Measurements from ENCODE around the gene PDS5B. TPM values are rescaled to one million over a fixed set of nuclear protein-coding genes. Genes with fewer than 3 reads are reported as not detected.

Gene PDS5B
- total and polyA plus RNA-seq, 10 of the 15 experiments (the other 5 are each of a cell fraction or from before 2014, with no cell fraction given) = 15.4 to 55.3 (median 30.7) TPM

GRCh38 chr13:32589471-32589870, 3.2 kb downstream of the PDS5B start:
- Histone ChIP-seq H4K20me1 (ENCODE audit: control insufficient read depth, insufficient read depth) (0 out of 2 replicates have a peak, but pooled peaks cover 3% of the 10 kb centered on the region), H2AFZ (ENCODE audit: control insufficient read depth, low read depth, low read length) (no peak overlapping the region), H3K4me2 (ENCODE audit: control insufficient read depth, insufficient read depth) (peak overlapping the region; percentile 40), H3K9ac (ENCODE audit: control insufficient read depth, insufficient read depth, low read length) (no peak overlapping the region), H3K27ac (ENCODE audit: control insufficient read depth, insufficient read depth) (no peak overlapping the region; the same call in 1 of the 2 replicates), H3K79me2 (ENCODE audit: control insufficient read depth, insufficient read depth, low read length) (peaks cover 73% of the 10 kb centered on the region), H3K27me3 (replicated peaks in 1 of 2; ENCODE audit: control insufficient read depth in 2 of 2, insufficient read depth in 2 of 2, low read length in 1 of 2) (no peaks in the 10 kb centered on the region), H3K9me3 (replicated peaks; ENCODE audit: control insufficient read depth, insufficient read depth, low read length) (no peaks in the 10 kb centered on the region), H3K36me3 (ENCODE audit: control insufficient read depth in 2 of 2, insufficient read depth in 2 of 2, low read length in 1 of 2) (no peaks in the 10 kb centered on the region), H3K4me3 (peak overlapping the region; percentile 75), H3K4me1 (ENCODE audit: control insufficient read depth, insufficient read depth, low read length) (peaks cover 4% of the 10 kb centered on the region; the same call in 1 of the 2 replicates)
- ATAC-seq = no peak
- no TSS peak for BruUV-seq (replicated peaks)
- TF ChIP-seq KAT2A (conservative IDR thresholded peaks at IDR 0.05; ENCODE audit: control insufficient read depth, low read depth, low read length) = no peak
- no peak for TF ChIP-seq SPI1 (IDR thresholded peaks at IDR 0.05; ENCODE audit: borderline replicate concordance, insufficient read depth, low read depth, low read length)
- no peak for TF ChIP-seq POLR2AphosphoS5 (IDR thresholded peaks at IDR 0.05; ENCODE audit: low read length)
- TF ChIP-seq IRF3 (IDR thresholded peaks at IDR 0.05) = no peak
- TF ChIP-seq BMI1 (IDR thresholded peaks at IDR 0.05; ENCODE audit: borderline replicate concordance) = no peak
- no peak for TF ChIP-seq NFYA (IDR thresholded peaks at IDR 0.05; ENCODE audit: borderline replicate concordance, low read depth, low read length)
- TF ChIP-seq E4F1 (IDR thresholded peaks at IDR 0.05; ENCODE audit: borderline replicate concordance, partially characterized antibody) = no peak
- TF ChIP-seq LARP7 (IDR thresholded peaks at IDR 0.05) = no peak
- TF ChIP-seq E2F8 (IDR thresholded peaks at IDR 0.05; ENCODE audit: low read depth, partially characterized antibody) = no peak
- no peak for TF ChIP-seq SMAD1 (IDR thresholded peaks at IDR 0.05; ENCODE audit: low read depth, partially characterized antibody)
- TF ChIP-seq MYC (IDR thresholded peaks at IDR 0.05; ENCODE audit: insufficient read depth, insufficient read length, insufficient replicate concordance, low read length, severe bottlenecking) = no peak
- no peak for TF ChIP-seq JUND (IDR thresholded peaks at IDR 0.05; ENCODE audit: low read depth, low read length)
- TF ChIP-seq NFIC (IDR thresholded peaks at IDR 0.05; ENCODE audit: low read depth, low read length) = no peak
- no peak for TF ChIP-seq HDAC2 (IDR thresholded peaks at IDR 0.05)
- no peak for TF ChIP-seq NFYB (IDR thresholded peaks at IDR 0.05; ENCODE audit: insufficient read depth, low read depth, low read length)
- no peak for TF ChIP-seq BCL11A (IDR thresholded peaks at IDR 0.05; ENCODE audit: low read depth, low read length)
- WGBS (ENCODE audit: insufficient coverage, insufficient replicate concordance, low lambda C conversion rate, missing lambda C conversion rate) = 93% methylated on average over 8 of the region's 8 CpGs
- ChIA-PET SMC1A (ENCODE audit: uncharacterized antibody, unreplicated experiment) (interaction anchor here (0.8 to 5.1 kb wide), 14 partner anchors 9 to 1135 kb away, joined by 3 to 111 read pairs (median 7); no protein-coding TSS in a partner anchor), RAD21 (ENCODE audit: unreplicated experiment) (interaction anchor here (0.7 to 4.4 kb wide), 13 partner anchors 12 to 1134 kb away, joined by 3 to 112 read pairs (median 11); no protein-coding TSS in a partner anchor), CTCF (interaction anchor here (0.8 to 7.3 kb wide), 15 partner anchors 8 to 953 kb away, joined by 3 to 171 read pairs (median 6); no protein-coding TSS in a partner anchor), POLR2A (interaction anchor here (1.0 to 1.1 kb wide), 2 partner anchors 11 to 59 kb away, joined by 3 read pairs; no protein-coding TSS in a partner anchor)
- in situ Hi-C loops (cut with MboI) = loop anchor here (10.0 to 25.0 kb wide), 2 partner anchors 955 to 1123 kb away; no protein-coding TSS in a partner anchor
- DNase-seq (ENCODE audit: low read depth, low spot score) = no peak
- intact Hi-C loops (cut with micrococcal nuclease; ENCODE audit: unreplicated experiment) = loop anchor here (5.0 to 10.0 kb wide), 4 partner anchors 148 to 1133 kb away; no protein-coding TSS in a partner anchor
- FAIRE-seq = no peak

All from GM12878 (cell line).